PC-9 (cell line): ENCODE measurements around the gene NEK7.

Source experiments
- CTCF ChIP-seq: fragments of 200-600 bp; sonication (generic); conservative IDR thresholded peaks from 2 replicates; pipeline ENCODE4 v1.6.1; 2017; ENCODE audit warnings: mixed run types, antibody characterized with exemption, mild to moderate bottlenecking, moderate library complexity
- EZH2 ChIP-seq: fragments of 200-600 bp; sonication (generic); IDR thresholded peaks from 2 replicates; pipeline ENCODE4 v1.8.0; 2017; ENCODE audit warnings: antibody characterized with exemption, low read depth

GRCh38 chr1:198316546-198317100, 159.8 kb downstream of the NEK7 start:
- TF ChIP-seq CTCF: no peak
- no peak for TF ChIP-seq EZH2
